Endothelial cell of umbilical vein (primary cell): ENCODE measurements around the gene RTN4. TPM values are rescaled to one million over a fixed set of nuclear protein-coding genes. Genes with fewer than 3 reads are reported as not detected.
A peak's percentile ranks its signal among the peaks of the same experiment; 100 is the strongest.

Experiments
- BruUV-seq: library from RNA; stranded (reverse); fragments of 400-500 nt; replicated peaks from 2 replicates; lab custom pipeline; 2021; lab: Mats Ljungman, UMichigan
- CTCF ChIA-PET: fragments of 300-600, 350-600 bp; sonication (Branson Sonifier 250); formaldehyde crosslinking; loops from one replicate; lab custom pipeline; 2021; ENCODE audit warnings: antibody characterized with exemption, inconsistent platforms; lab: Charles Lee
- POLR2A ChIA-PET: fragments of 300-600, 350-600 bp; sonication (Branson Sonifier 250); formaldehyde crosslinking; loops from one replicate; lab custom pipeline; 2021; ENCODE audit warnings: antibody characterized with exemption, inconsistent platforms; lab: Charles Lee
- DNase-seq: peaks from one replicate; pipeline ENCODE4 v3.0.0-alpha.2; 2011; ENCODE audit warnings: low read depth, low spot score
- FAIRE-seq: peaks from 2 replicates; lab custom pipeline; 2011; peaks lifted over from hg19 to GRCh38; lab: Jason Lieb, UNC
- H2AFZ ChIP-seq: 2 replicates; pipeline ENCODE4 v1.6.0; 2012; ENCODE audit warnings: low read depth, low read length, control low read depth, inconsistent platforms
- H3K27ac ChIP-seq: 2 replicates; pipeline ENCODE4 v1.5.1; 2011; ENCODE audit warnings: low read depth, mild to moderate bottlenecking, control low read depth, low read length, moderate library complexity; ENCODE audit not compliant: insufficient read depth
- H3K27me3 ChIP-seq, 2 experiments: 2 replicates each; pipeline versions ENCODE4 v1.6.0 to v1.6.1; 2011; ENCODE audit warnings: low read length in 2 of 2, mixed read lengths in 1 of 2; ENCODE audit not compliant: control insufficient read depth in 2 of 2, insufficient read depth in 2 of 2
- H3K36me3 ChIP-seq, 2 experiments: 2 replicates in 1 of 2; 3 replicates in 1 of 2; pipeline ENCODE4 v1.5.1; 2011; ENCODE audit warnings: low read length in 2 of 2, mild to moderate bottlenecking in 1 of 2, moderate library complexity in 1 of 2; ENCODE audit not compliant: control insufficient read depth in 2 of 2, insufficient read depth in 2 of 2; ENCODE audit errors: extremely low read depth in 1 of 2
- H3K4me1 ChIP-seq: 3 replicates; pipeline ENCODE4 v1.5.1; 2011; ENCODE audit warnings: mild to moderate bottlenecking, low read length; ENCODE audit not compliant: control insufficient read depth, insufficient read depth; ENCODE audit errors: extremely low read depth
- H3K4me2 ChIP-seq: 2 replicates; pipeline ENCODE4 v1.6.1; 2011; ENCODE audit warnings: low read length, control low read depth, mixed read lengths; ENCODE audit not compliant: insufficient read depth
- H3K4me3 ChIP-seq, 3 experiments: fragments of 200-600 bp in 1 of 3; sonication (generic), shearing (Covaris generic) in 1 of 3; replicated peaks in 1 of 3; 2 replicates each; pipeline ENCODE4 v1.5.1; 2011 to 2016; ENCODE audit warnings: control low read depth in 3 of 3, low read length in 3 of 3, mild to moderate bottlenecking in 2 of 3, inconsistent platforms in 1 of 3, low read depth in 1 of 3, moderate library complexity in 1 of 3; ENCODE audit not compliant: insufficient read depth in 1 of 3
- H3K79me2 ChIP-seq: 2 replicates; pipeline ENCODE4 v1.6.0; 2012; ENCODE audit warnings: low read length, inconsistent platforms; ENCODE audit not compliant: control insufficient read depth, insufficient read depth
- H3K9ac ChIP-seq: replicated peaks from 2 replicates; pipeline ENCODE3; 2011; ENCODE audit warnings: low read length, control low read depth; ENCODE audit not compliant: insufficient read depth; ENCODE audit errors: extremely low read depth
- H3K9me1 ChIP-seq: replicated peaks from 3 replicates; pipeline ENCODE4 v1.6.0; 2011; ENCODE audit warnings: mild to moderate bottlenecking, low read length; ENCODE audit not compliant: control insufficient read depth, insufficient read depth; ENCODE audit errors: extremely low read depth
- H3K9me3 ChIP-seq: replicated peaks from 2 replicates; pipeline ENCODE4 v1.5.1; 2012; ENCODE audit warnings: low read length, inconsistent platforms; ENCODE audit not compliant: control insufficient read depth, insufficient read depth
- H4K20me1 ChIP-seq: replicated peaks from 2 replicates; pipeline ENCODE3; 2011; ENCODE audit warnings: mild to moderate bottlenecking, low read length; ENCODE audit not compliant: control insufficient read depth, insufficient read depth; ENCODE audit errors: extremely low read depth
- EZH2 ChIP-seq: IDR thresholded peaks from 2 replicates; pipeline ENCODE4 v1.6.1; 2012; ENCODE audit warnings: borderline replicate concordance, low read depth, mild to moderate bottlenecking, moderate library complexity, low read length, inconsistent platforms; ENCODE audit not compliant: severe bottlenecking
- FOS ChIP-seq: IDR thresholded peaks from 2 replicates; pipeline ENCODE4 v1.6.1; 2011; ENCODE audit warnings: mild to moderate bottlenecking, low read length, moderate library complexity, borderline replicate concordance; ENCODE audit not compliant: insufficient read depth
- GATA2 ChIP-seq: IDR thresholded peaks from 2 replicates; pipeline ENCODE4 v1.7.0; 2011; ENCODE audit warnings: low read depth, mild to moderate bottlenecking, moderate library complexity, mixed read lengths, low read length; ENCODE audit not compliant: insufficient read length, insufficient read depth
- JUN ChIP-seq: IDR thresholded peaks from 2 replicates; pipeline ENCODE4 v1.6.1; 2011; ENCODE audit warnings: borderline replicate concordance, low read depth; ENCODE audit not compliant: insufficient read length, insufficient read depth
- dilution Hi-C: fragments of 300-500 bp; cut with MboI; formaldehyde crosslinking; loops from one replicate; pipeline ENCODE4 v1.15.0; 2019; ENCODE audit warnings: low sequenced_read_pairs; ENCODE audit not compliant: extremely low pct_ligation_motif_present
- intact Hi-C: fragments of 100-400 bp; cut with micrococcal nuclease; formaldehyde crosslinking; loops from one replicate; pipeline ENCODE4 v1.10.0; 2022
- polyA plus RNA-seq, 4 experiments: library from polyadenylated mRNA; depleted of rRNA in 3 of 4; stranded (reverse) in 3 of 4; unstranded in 1 of 4; fragments of >200 nt; gene quantifications; 2 replicates each; pipeline versions ENCODE4 v1.2.1 to v1.2.3, GENCODE V29; 2011 to 2012; ENCODE audit warnings: missing spikeins in 1 of 4
- total RNA-seq: library from RNA; stranded (reverse); gene quantifications from 2 replicates; pipeline ENCODE4 v1.2.3, GENCODE V29; 2021
- TF ChIP-seq, protein P1 (sequence below): IDR thresholded peaks from 2 replicates; pipeline ENCODE4 v1.6.1; 2011; ENCODE audit not compliant: insufficient read depth, insufficient read length

RTN4 gene
- total and polyA plus RNA-seq, 2 donors (not counting 3 experiments of a cell fraction or from before 2014, with no cell fraction given), result 253 to 486 TPM

DNA sequence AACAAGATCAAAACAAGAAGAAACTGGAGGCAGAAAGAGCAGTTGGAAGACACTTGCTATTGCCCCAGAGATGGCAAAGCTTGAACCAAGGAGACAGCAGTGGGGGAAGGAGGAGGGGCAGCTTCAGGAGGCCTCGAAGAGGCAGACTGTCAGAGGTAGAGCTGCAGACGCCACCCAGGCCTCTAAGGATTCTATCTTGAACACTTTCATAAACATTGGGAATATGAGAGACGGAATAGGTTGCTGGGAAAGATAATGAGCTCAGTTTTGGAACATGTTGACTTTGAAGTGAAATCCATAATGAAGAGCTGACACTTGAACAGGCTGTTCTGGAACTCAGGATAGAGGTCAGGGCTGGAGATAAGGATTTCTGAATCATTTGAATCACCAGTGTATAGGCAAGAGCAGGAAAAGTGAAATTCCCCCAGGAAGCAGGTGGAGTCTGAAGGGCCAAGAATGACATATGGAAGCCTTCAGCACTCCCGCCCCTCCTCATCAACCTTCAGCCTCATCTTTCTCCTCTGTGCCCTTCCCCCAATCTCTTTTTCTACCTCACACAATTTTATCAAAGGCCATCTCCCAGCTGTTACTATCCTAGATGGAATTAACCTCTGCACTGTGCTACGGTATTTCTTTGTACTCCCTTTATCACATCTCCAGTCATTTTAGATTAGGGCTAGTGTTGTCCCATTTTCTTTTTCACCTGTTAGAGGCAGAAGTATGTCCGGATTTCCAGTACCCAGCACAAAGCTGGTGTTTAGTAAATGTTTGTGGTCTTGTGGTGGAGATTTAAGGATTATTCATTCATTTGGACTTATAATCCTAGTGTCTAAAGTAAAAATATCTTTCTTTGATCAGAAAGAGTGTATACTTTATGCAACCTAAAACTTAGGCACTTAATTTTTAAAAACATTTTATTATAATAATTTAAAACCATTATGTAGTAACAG lies 47.5 kb upstream of the RTN4 start:
- Histone ChIP-seq H3K36me3 (no peaks in the 10 kb centered on the region), H3K79me2 (no peaks in the 10 kb centered on the region), H2AFZ (peak overlapping the region; percentile 25), H3K4me3 (no peak overlapping the region), H3K4me2 (peak overlapping the region; percentile 35), H3K4me1 (peaks cover 77% of the 10 kb centered on the region), H4K20me1 (no peaks in the 10 kb centered on the region), H3K9me1 (no peaks in the 10 kb centered on the region), H3K9ac (peak overlapping the region; percentile 32), H3K27me3 (no peaks in the 10 kb centered on the region), H3K27ac (peak overlapping the region; percentile 76), H3K9me3 (no peaks in the 10 kb centered on the region)
- FAIRE-seq (no peak), DNase-seq (peak; percentile 49)
- dilution Hi-C loops (no loop called here), intact Hi-C loops (no loop called here)
- POLR2A ChIA-PET, result interaction anchor here (1.7 kb wide), 1 partner anchor 47 kb away, joined by 5 read pairs; the partner anchor contains the start of gene RTN4
- BruUV-seq, result no TSS peak
- TF ChIP-seq, protein P1, sequence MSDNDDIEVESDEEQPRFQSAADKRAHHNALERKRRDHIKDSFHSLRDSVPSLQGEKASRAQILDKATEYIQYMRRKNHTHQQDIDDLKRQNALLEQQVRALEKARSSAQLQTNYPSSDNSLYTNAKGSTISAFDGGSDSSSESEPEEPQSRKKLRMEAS, result no peak
- TF ChIP-seq GATA2, result peak; percentile 83
- TF ChIP-seq FOS, result peak; percentile 13
- CTCF ChIA-PET, result interaction anchor here (1.2 to 1.7 kb wide), 4 partner anchors 15 to 198 kb away, joined by 3 to 7 read pairs (median 4); no protein-coding TSS in a partner anchor

DNA sequence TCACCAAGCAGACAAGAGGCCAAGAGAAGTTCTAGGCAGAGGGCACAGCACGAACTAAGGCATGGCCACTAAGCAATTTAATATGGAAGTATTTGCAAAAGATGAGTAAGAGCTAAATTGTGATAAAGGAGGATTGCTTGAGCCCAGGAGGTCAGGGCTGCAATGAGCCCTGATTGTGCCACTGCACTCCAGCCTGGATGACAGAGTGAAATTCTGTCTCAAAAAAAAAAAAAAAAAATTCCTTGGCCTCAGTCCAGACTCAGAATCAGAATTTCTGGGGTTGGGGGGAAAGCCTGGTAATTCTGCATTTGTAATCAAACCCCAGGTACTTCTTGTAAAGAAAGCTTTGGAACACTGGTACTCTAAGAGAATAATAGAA lies 46.8 kb upstream of the RTN4 start:
- no peak for FAIRE-seq
- POLR2A ChIA-PET, result interaction anchor here (1.7 kb wide), 1 partner anchor 46 kb away, joined by 5 read pairs; the partner anchor contains the start of gene RTN4
- Histone ChIP-seq H3K9ac (peak overlapping the region; percentile 32), H3K79me2 (no peaks in the 10 kb centered on the region), H3K4me3 (no peak overlapping the region), H3K4me2 (peak overlapping the region; percentile 35), H2AFZ (peak overlapping the region; percentile 25), H3K4me1 (peaks cover 74% of the 10 kb centered on the region), H3K9me1 (no peaks in the 10 kb centered on the region), H3K36me3 (no peaks in the 10 kb centered on the region), H3K27me3 (no peaks in the 10 kb centered on the region), H3K9me3 (no peaks in the 10 kb centered on the region), H3K27ac (peak overlapping the region; percentile 76), H4K20me1 (no peaks in the 10 kb centered on the region)
- TF ChIP-seq EZH2, result no peak
- TF ChIP-seq GATA2, result no peak
- TF ChIP-seq JUN, result no peak
- intact Hi-C loops (no loop called here), dilution Hi-C loops (no loop called here)
- no TSS peak for BruUV-seq
- DNase-seq, result no peak
- CTCF ChIA-PET, result interaction anchor here (0.6 to 1.7 kb wide), 7 partner anchors 9 to 197 kb away, joined by 3 to 7 read pairs (median 3); no protein-coding TSS in a partner anchor
